Measurements from ENCODE around the gene ALKBH3. TPM values are rescaled to one million over a fixed set of nuclear protein-coding genes. Genes with fewer than 3 reads are reported as not detected.

The ALKBH3 gene
- total and polyA plus RNA-seq, 4 donors, result 7.8 to 17.2 (median 13.8) TPM

GRCh38 chr11:43928721-43929120 lies 48.1 kb downstream of the ALKBH3 start:
- H3K9ac ChIP-seq (ENCODE audit: low read depth in 1 of 2, low read length in 2 of 2), result no peak overlapping the region
- WGBS, result 92% methylated on average over 4 of the region's 4 CpGs
- no peak for TF ChIP-seq HNF4G (IDR thresholded peaks at IDR 0.05)
- no peak for TF ChIP-seq REST (IDR thresholded peaks at IDR 0.05)
- TF ChIP-seq FOXA2 (IDR thresholded peaks at IDR 0.05), result no peak
- TF ChIP-seq CTCF (IDR thresholded peaks at IDR 0.05; ENCODE audit: low read depth, low read length, missing input control), result no peak
- no peak for TF ChIP-seq HNF4A (conservative IDR thresholded peaks at IDR 0.05)
- no peak for TF ChIP-seq GABPA (IDR thresholded peaks at IDR 0.05 in 1 of 2, conservative IDR thresholded peaks at IDR 0.05 in 1 of 2)
- no peak for TF ChIP-seq MAX (IDR thresholded peaks at IDR 0.05)
- no peak overlapping the region for H3K27ac ChIP-seq (ENCODE audit: low read depth in 1 of 2, low read length in 2 of 2)
- H3K9me3 ChIP-seq (ENCODE audit: control insufficient read depth in 4 of 4, low read length in 3 of 4), result no peaks in the 10 kb centered on the region
- H3K27me3 ChIP-seq (ENCODE audit: control insufficient read depth in 4 of 4, insufficient read depth in 4 of 4, low read length in 3 of 4), result no peaks in the 10 kb centered on the region
- DNase-seq (ENCODE audit: low spot score), result no peak
- H3K4me3 ChIP-seq (ENCODE audit: low read depth in 1 of 3, low read length in 3 of 3), result no peak overlapping the region
- H3K36me3 ChIP-seq (ENCODE audit: control insufficient read depth in 4 of 4, insufficient read depth in 3 of 4, low read depth in 1 of 4, low read length in 3 of 4), result no peaks in the 10 kb centered on the region
- peaks cover 0 to 7% (median 2%) of the 10 kb centered on the region in 4 donors for H3K4me1 ChIP-seq (ENCODE audit: control insufficient read depth in 4 of 4, insufficient read depth in 4 of 4, low read length in 3 of 4)

GRCh38 chr11:43930868-43931716 lies 50.5 kb downstream of the ALKBH3 start:
- H3K4me1 ChIP-seq (ENCODE audit: control insufficient read depth in 4 of 4, insufficient read depth in 4 of 4, low read length in 3 of 4), result peaks cover 0 to 3% (median 0%) of the 10 kb centered on the region in 4 donors
- no peak for DNase-seq (ENCODE audit: low spot score)
- peak overlapping the region in 1 of 2 donors; percentile 35 for H3K27ac ChIP-seq (ENCODE audit: low read depth in 1 of 2, low read length in 2 of 2)
- WGBS, result 68% methylated on average over 10 of the region's 10 CpGs
- no peaks in the 10 kb centered on the region for H3K9me3 ChIP-seq (ENCODE audit: control insufficient read depth in 4 of 4, low read length in 3 of 4)
- no peak overlapping the region for H3K4me3 ChIP-seq (ENCODE audit: low read depth in 1 of 3, low read length in 3 of 3)
- no peaks in the 10 kb centered on the region for H3K36me3 ChIP-seq (ENCODE audit: control insufficient read depth in 4 of 4, insufficient read depth in 3 of 4, low read depth in 1 of 4, low read length in 3 of 4)
- H3K27me3 ChIP-seq (ENCODE audit: control insufficient read depth in 4 of 4, insufficient read depth in 4 of 4, low read length in 3 of 4), result no peaks in the 10 kb centered on the region
- TF ChIP-seq RXRA (IDR thresholded peaks at IDR 0.05) (peak in 1 of 2 donors; percentile 15), ZBTB33 (IDR thresholded peaks at IDR 0.05) (no peak), NR2F2 (IDR thresholded peaks at IDR 0.05) (peak; percentile 88), EGR1 (IDR thresholded peaks at IDR 0.05; ENCODE audit: low read depth in 2 of 2) (no peak), MAX (IDR thresholded peaks at IDR 0.05) (no peak), JUND (IDR thresholded peaks at IDR 0.05) (no peak), CTCF (IDR thresholded peaks at IDR 0.05; ENCODE audit: low read depth, low read length, missing input control) (no peak), RAD21 (IDR thresholded peaks at IDR 0.05) (no peak)
- H3K9ac ChIP-seq (ENCODE audit: low read depth in 1 of 2, low read length in 2 of 2), result no peak overlapping the region
